Hepatocyte (in vitro differentiated cells): ENCODE results near the gene MITF.

ENCODE experiments used
- EZH2 ChIP-seq: fragments of 200-600 bp; sonication (generic); IDR thresholded peaks from 2 replicates; pipeline ENCODE4 v1.6.1; 2016; ENCODE audit warnings: antibody characterized with exemption, mild to moderate bottlenecking, borderline replicate concordance
- EZH2phosphoT487 ChIP-seq: fragments of 200-600 bp; sonication (generic); IDR thresholded peaks from one replicate; pipeline ENCODE4 v1.6.1; 2018; ENCODE audit warnings: antibody characterized with exemption, mild to moderate bottlenecking, low read depth, moderate library complexity; ENCODE audit not compliant: unreplicated experiment, severe bottlenecking
- TF ChIP-seq, protein P1 (sequence below): fragments of 200-600 bp; sonication (generic); IDR thresholded peaks from 2 replicates; pipeline ENCODE4 v1.5.1; 2016; ENCODE audit warnings: antibody characterized with exemption, mild to moderate bottlenecking; ENCODE audit not compliant: poor library complexity

DNA sequence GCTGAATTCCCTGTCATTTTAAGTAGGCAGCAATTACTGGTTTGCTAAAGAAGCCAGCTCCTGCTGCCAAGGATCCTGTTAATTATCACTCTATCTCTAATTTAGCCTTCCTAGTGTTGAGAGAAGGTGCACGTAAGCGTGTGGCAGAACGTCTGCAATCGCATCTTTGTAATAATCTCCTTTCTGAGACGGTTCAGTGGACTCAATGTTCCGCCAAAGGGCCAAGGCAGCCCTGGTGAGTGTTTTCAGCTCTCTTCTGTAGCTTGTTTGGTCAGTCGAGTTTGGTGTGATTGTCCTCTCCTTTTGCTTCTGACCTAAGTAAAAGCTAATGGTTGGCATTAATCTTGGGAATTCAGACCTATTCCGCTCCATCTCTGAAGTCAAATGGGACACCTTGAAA lies 24.2 kb downstream of the MITF start:
- TF ChIP-seq, protein P1, sequence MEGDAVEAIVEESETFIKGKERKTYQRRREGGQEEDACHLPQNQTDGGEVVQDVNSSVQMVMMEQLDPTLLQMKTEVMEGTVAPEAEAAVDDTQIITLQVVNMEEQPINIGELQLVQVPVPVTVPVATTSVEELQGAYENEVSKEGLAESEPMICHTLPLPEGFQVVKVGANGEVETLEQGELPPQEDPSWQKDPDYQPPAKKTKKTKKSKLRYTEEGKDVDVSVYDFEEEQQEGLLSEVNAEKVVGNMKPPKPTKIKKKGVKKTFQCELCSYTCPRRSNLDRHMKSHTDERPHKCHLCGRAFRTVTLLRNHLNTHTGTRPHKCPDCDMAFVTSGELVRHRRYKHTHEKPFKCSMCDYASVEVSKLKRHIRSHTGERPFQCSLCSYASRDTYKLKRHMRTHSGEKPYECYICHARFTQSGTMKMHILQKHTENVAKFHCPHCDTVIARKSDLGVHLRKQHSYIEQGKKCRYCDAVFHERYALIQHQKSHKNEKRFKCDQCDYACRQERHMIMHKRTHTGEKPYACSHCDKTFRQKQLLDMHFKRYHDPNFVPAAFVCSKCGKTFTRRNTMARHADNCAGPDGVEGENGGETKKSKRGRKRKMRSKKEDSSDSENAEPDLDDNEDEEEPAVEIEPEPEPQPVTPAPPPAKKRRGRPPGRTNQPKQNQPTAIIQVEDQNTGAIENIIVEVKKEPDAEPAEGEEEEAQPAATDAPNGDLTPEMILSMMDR = no peak
- TF ChIP-seq EZH2 (no peak), EZH2phosphoT487 (no peak)
